OCI-M2 (cell line): ENCODE results near the gene ARMC3.

Experiments used
- DNase-seq: peaks from one replicate; lab custom pipeline; 2025; ENCODE audit not compliant: unreplicated experiment; lab: John Stamatoyannopoulos, UW

The ARMC3 gene

GRCh38 chr10:22988581-22989360 lies 60.9 kb downstream of the ARMC3 start:
- DNase-seq, result no peak

- no peak for DNase-seq
Measured at GRCh38 chr10:22990443-22990842, 62.6 kb downstream of the ARMC3 start.

- DNase-seq, result no peak
Measured at GRCh38 chr10:22992075-22992474, 64.2 kb downstream of the ARMC3 start.

- no peak for DNase-seq
Measured at GRCh38 chr10:22992621-22993020, 64.8 kb downstream of the ARMC3 start.

- DNase-seq, result no peak
Measured at GRCh38 chr10:22993314-22993713, 65.5 kb downstream of the ARMC3 start.

GRCh38 chr10:22997096-22997495 lies 69.2 kb downstream of the ARMC3 start:
- DNase-seq, result no peak

GRCh38 chr10:22998091-22998490 lies 70.2 kb downstream of the ARMC3 start:
- DNase-seq, result no peak

- DNase-seq, result no peak
Measured at GRCh38 chr10:22999942-23000341, 72.1 kb downstream of the ARMC3 start.

- no peak for DNase-seq
Measured at GRCh38 chr10:23001901-23002516, 74.2 kb downstream of the ARMC3 start.

GRCh38 chr10:23005150-23005549 lies 77.3 kb downstream of the ARMC3 start:
- no peak for DNase-seq

- DNase-seq, result no peak
Measured at GRCh38 chr10:23013581-23014335, 85.9 kb downstream of the ARMC3 start.

GRCh38 chr10:23015021-23015707 lies 87.3 kb downstream of the ARMC3 start:
- no peak for DNase-seq

- no peak for DNase-seq
Measured at GRCh38 chr10:23016636-23017035, 88.8 kb downstream of the ARMC3 start.

- DNase-seq, result no peak
Measured at GRCh38 chr10:23019633-23020032, 91.8 kb downstream of the ARMC3 start.

GRCh38 chr10:23021430-23021829 lies 93.6 kb downstream of the ARMC3 start:
- no peak for DNase-seq

GRCh38 chr10:23024002-23024401 lies 96.1 kb downstream of the ARMC3 start:
- no peak for DNase-seq

GRCh38 chr10:23031318-23031717 lies 103.5 kb downstream of the ARMC3 start:
- no peak for DNase-seq

GRCh38 chr10:23034790-23035189 lies 106.9 kb downstream of the ARMC3 start:
- no peak for DNase-seq

- no peak for DNase-seq
Measured at GRCh38 chr10:23035569-23035968, 107.7 kb downstream of the ARMC3 start.

- DNase-seq, result no peak
Measured at GRCh38 chr10:23037152-23037551, 109.3 kb downstream of the ARMC3 start.

GRCh38 chr10:23037561-23037960 lies 109.7 kb downstream of the ARMC3 start:
- DNase-seq, result no peak
